A673 (cell line): ENCODE results near the gene SEL1L3. TPM values are rescaled to one million over a fixed set of nuclear protein-coding genes. Genes with fewer than 3 reads are reported as not detected.

Experiments used
- BruUV-seq: library from RNA; stranded (reverse); fragments of 400-500 nt; replicated peaks from 2 replicates; lab custom pipeline; 2021; lab: Mats Ljungman, UMichigan
- CTCF ChIA-PET: fragments of 300-600 bp; sonication (Branson Sonifier 250); formaldehyde crosslinking; loops from one replicate; lab custom pipeline; 2022; ENCODE audit warnings: antibody characterized with exemption; lab: Charles Lee
- POLR2A ChIA-PET: fragments of 300-600 bp; sonication (Branson Sonifier 250); formaldehyde crosslinking; loops from one replicate; lab custom pipeline; 2022; ENCODE audit warnings: antibody characterized with exemption; ENCODE audit not compliant: low non-redundant PET; lab: Charles Lee
- DNase-seq: peaks from one replicate; pipeline ENCODE4 v3.0.0-alpha.2; 2015; ENCODE audit warnings: low spot score
- H3K27ac ChIP-seq: fragments of 200-600 bp; sonication (generic); 2 replicates; pipeline ENCODE4 v1.5.1; 2016; ENCODE audit warnings: mixed run types, low read depth, mild to moderate bottlenecking, mixed read lengths, antibody characterized with exemption, low read length; ENCODE audit not compliant: poor library complexity, severe bottlenecking
- H3K27me3 ChIP-seq: fragments of 200-600 bp; sonication (generic); replicated peaks from 2 replicates; pipeline ENCODE4 v1.6.1; 2017; ENCODE audit warnings: mixed run types, low read depth, mild to moderate bottlenecking, mixed read lengths, antibody characterized with exemption, low read length; ENCODE audit not compliant: insufficient read depth, poor library complexity
- H3K36me3 ChIP-seq: fragments of 200-600 bp; sonication (generic); 2 replicates; pipeline ENCODE4 v1.6.1; 2016; ENCODE audit warnings: mixed run types, mild to moderate bottlenecking, mixed read lengths, antibody characterized with exemption, low read length; ENCODE audit not compliant: insufficient read depth, poor library complexity, severe bottlenecking
- H3K4me1 ChIP-seq: fragments of 200-600 bp; sonication (generic); 2 replicates; pipeline ENCODE4 v1.6.1; 2017; ENCODE audit warnings: mixed run types, mild to moderate bottlenecking, mixed read lengths, antibody characterized with exemption, low read length; ENCODE audit not compliant: insufficient read depth, poor library complexity, severe bottlenecking
- H3K4me3 ChIP-seq: fragments of 200-600 bp; sonication (generic); 2 replicates; pipeline ENCODE4 v1.5.1; 2016; ENCODE audit warnings: low read depth, mixed run types, mild to moderate bottlenecking, mixed read lengths, low read length; ENCODE audit not compliant: poor library complexity, severe bottlenecking
- H3K9me3 ChIP-seq: fragments of 200-600 bp; sonication (generic); 2 replicates; pipeline ENCODE4 v1.6.1; 2016; ENCODE audit warnings: mixed run types, low read depth, mild to moderate bottlenecking, mixed read lengths, antibody characterized with exemption, low read length; ENCODE audit not compliant: poor library complexity, severe bottlenecking
- CTCF ChIP-seq: fragments of 300-800, 200-600 bp; sonication (generic); conservative IDR thresholded peaks from 2 replicates; pipeline ENCODE4 v1.5.1; 2017; ENCODE audit warnings: low read depth, mild to moderate bottlenecking, antibody characterized with exemption, low read length, moderate library complexity, mixed read lengths
- EZH2 ChIP-seq: fragments of 200-600 bp; sonication (generic); IDR thresholded peaks from 2 replicates; pipeline ENCODE4 v1.6.1; 2017; ENCODE audit warnings: borderline replicate concordance, low read depth, mild to moderate bottlenecking, mixed read lengths, antibody characterized with exemption, low read length; ENCODE audit not compliant: poor library complexity, severe bottlenecking
- intact Hi-C: fragments of 100-400 bp; cut with micrococcal nuclease; formaldehyde crosslinking; loops from one replicate; pipeline ENCODE4 v1.10.0; 2022; ENCODE audit not compliant: unreplicated experiment
- total RNA-seq: library from RNA; stranded (reverse); gene quantifications from 2 replicates; pipeline ENCODE4 v1.2.3, GENCODE V29; 2021

SEL1L3 gene
- total RNA-seq, 1 experiment from 2014 or later = 40.0 TPM

- Histone ChIP-seq H3K27me3 (no peaks in the 10 kb centered on the region), H3K4me1 (no peaks in the 10 kb centered on the region), H3K36me3 (peaks cover 10% of the 10 kb centered on the region), H3K9me3 (no peaks in the 10 kb centered on the region), H3K4me3 (no peak overlapping the region), H3K27ac (no peak overlapping the region)
- intact Hi-C loops = no loop called here
- ChIA-PET POLR2A (no interaction called here), CTCF (no interaction called here)
- no peak for TF ChIP-seq CTCF
- no peak for TF ChIP-seq EZH2
- BruUV-seq = no TSS peak
- no peak for DNase-seq
Observed at GRCh38 chr4:25783126-25783525, 79.7 kb downstream of the SEL1L3 start.

GRCh38 chr4:25782482-25782881, 80.3 kb downstream of the SEL1L3 start:
- no peak overlapping the region for H3K4me3 ChIP-seq
- no peaks in the 10 kb centered on the region for H3K9me3 ChIP-seq
- TF ChIP-seq CTCF = no peak
- TF ChIP-seq EZH2 = no peak
- H3K27me3 ChIP-seq = no peaks in the 10 kb centered on the region
- ChIA-PET POLR2A (no interaction called here), CTCF (no interaction called here)
- H3K36me3 ChIP-seq = peaks cover 17% of the 10 kb centered on the region
- no TSS peak for BruUV-seq
- H3K27ac ChIP-seq = no peak overlapping the region
- H3K4me1 ChIP-seq = no peaks in the 10 kb centered on the region
- intact Hi-C loops = no loop called here
- DNase-seq = no peak

GRCh38 chr4:25779021-25779420, 83.8 kb downstream of the SEL1L3 start:
- intact Hi-C loops = no loop called here
- H3K27me3 ChIP-seq = no peaks in the 10 kb centered on the region
- no peak for DNase-seq
- no peak overlapping the region for H3K4me3 ChIP-seq
- H3K9me3 ChIP-seq = no peaks in the 10 kb centered on the region
- POLR2A ChIA-PET = no interaction called here
- TF ChIP-seq EZH2 = no peak
- no peak for TF ChIP-seq CTCF
- CTCF ChIA-PET = no interaction called here
- no peak overlapping the region for H3K27ac ChIP-seq
- no TSS peak for BruUV-seq
- H3K36me3 ChIP-seq = peaks cover 23% of the 10 kb centered on the region
- no peaks in the 10 kb centered on the region for H3K4me1 ChIP-seq
